Raji (cell line): Measurements from ENCODE around the gene ZFP36.
A peak's percentile ranks its signal among the peaks of the same experiment; 100 is the strongest.

Source experiments
- POLR2A ChIP-seq: IDR thresholded peaks from 2 replicates; pipeline ENCODE4 v1.6.1; 2011; ENCODE audit warnings: low read depth, low read length, control low read depth; ENCODE audit not compliant: insufficient read depth

Gene ZFP36

DNA sequence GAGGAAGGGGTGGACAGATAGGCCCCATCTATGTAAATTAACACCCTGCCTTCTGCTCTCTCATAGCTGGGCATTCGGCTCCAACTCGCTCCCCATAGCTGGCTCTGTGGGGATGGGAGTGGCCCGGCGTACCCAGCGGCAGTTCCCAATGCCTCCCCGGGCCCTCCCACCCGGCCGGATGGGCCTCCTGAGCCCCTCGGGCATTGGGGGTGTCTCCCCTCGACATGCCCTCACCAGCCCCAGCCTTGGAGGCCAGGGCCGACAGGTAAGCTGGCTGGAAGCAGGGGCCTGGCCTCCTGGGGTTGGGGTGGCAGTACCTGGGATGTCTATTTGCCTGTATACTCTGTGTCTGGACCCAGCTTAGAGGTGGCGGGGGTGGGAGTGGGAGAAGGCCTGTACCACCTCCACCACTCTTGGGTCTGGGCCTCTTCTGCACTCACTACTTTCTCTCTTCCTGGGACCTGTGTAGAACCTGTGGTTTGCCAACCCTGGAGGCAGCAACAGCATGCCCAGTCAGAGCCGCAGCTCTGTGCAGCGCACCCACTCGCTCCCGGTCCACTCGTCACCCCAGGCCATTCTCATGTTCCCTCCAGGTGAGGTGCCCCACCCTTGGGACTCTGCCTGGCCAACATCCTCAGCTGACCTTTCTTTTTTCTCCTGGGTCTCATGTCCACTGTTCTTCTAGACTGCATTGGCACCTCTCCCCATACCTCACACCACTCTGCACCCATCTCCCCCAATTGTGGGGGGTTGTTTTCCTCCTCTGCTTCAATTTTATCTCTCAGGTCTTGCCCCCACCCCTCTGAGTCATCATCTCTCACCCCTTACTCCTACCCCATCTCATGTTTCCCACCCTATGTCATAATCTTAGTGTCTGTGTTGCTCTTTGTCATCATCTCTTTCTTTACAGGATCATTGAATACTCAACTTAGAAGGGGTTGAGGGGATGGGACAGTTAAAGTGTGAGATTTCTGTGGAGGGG lies 25.8 kb upstream of the ZFP36 start:
- no peak for TF ChIP-seq POLR2A

DNA sequence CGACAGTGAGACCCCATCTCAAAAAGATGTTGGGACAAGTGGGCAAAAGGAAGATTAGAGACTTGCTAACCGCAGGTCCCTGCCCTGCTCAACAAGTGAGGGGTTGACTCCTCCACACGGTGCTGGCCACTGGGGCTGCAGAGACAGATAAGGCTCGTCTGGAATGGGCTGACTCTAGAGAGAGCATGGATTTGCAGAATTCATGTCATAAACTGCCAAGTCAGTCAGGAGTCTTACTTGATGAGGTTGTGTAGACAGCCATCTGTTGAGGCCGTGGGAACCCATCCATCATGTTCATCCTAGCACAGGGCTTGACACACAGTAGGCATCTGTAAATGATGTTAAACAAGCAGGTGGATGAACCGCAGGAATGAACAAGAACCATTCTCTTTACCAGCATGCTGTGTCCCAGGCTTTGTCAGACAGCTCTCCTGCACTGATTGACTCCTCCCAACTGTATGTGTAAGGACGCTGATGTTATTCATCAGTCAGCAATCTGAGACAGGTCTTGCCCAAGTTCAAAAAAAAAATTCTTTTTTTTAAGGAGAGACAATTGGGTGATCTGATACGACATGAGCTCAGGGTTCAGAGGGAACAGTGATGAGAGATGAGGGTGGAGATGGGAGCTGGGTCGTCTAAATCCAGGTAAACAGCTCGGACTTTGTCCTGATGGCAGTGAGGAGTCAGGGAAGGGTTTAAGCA lies 24.6 kb upstream of the ZFP36 start:
- TF ChIP-seq POLR2A = no peak

DNA sequence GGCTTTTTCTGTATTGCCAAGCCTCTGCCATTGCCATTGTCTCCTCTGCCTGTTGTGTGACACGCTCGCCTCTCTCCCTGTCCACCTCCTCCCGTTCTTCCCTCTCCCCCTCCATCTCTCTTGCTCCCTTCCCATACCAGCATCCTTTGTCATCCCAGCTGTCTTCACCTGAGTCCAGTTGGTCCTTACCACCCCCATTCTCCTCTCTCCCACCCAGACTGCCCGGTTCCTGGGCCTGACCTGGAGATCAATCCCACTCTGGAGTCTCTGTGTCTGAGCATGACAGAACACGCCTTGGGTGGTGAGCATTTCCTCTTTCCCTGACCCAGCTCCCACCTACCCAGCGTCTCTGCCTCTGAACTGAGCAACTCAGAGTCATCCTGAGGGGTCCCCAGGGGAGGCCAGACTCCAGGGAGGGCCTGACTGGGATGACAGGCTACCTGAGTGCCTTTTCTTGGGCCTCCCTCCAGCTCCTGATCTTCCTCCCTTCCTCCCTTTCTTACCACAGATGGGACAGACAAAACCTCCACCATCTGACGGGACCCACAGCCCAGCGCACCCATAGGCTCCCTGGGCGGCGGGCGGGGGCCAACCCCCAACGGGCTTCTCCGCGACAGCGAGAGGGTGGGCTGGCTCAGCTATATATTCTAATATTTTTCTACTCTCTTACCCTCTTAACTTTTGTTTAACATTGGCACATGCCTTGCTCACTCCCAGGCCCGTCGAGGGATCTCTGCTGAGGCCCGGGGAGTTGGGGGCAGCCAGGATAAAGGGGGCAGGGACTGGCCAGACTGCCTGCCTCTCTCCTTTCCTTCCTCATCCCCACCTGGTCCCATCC lies 23.4 kb upstream of the ZFP36 start:
- TF ChIP-seq POLR2A = no peak

DNA sequence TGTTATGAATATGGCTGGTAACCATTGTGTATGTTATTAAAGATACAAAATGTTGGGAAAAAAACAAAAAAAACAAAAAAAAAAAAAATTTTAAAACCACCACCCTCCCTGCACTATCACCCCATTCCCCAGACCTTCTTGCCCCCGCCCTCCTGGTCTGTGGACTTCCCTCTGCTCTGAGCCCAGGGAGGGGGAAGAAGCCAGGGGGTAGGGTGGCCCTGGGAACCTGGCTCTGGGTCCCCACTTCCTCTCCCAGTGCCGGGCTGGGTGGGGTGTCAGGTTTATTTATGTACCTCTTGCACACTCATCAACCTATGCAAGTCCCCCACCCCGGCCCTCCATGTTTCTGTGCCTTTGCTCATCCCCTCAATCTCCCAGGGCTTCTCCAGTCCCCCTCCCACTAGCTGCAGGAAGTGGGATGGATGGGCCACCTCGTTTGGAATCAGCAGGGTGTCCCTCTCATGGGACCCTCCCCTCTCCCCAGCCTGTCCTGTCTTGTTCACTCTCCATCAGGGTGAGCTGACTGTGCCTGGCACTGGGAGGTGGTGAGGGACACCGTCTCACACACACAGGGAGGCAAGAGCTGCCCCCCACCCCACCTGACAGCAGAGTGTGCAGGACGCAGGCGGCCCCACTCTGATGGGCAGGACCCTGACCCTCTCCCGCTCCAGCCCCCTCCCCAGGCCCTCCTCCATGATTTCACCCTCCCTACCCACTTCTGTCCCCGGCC lies 21.6 kb upstream of the ZFP36 start:
- TF ChIP-seq POLR2A = no peak

DNA sequence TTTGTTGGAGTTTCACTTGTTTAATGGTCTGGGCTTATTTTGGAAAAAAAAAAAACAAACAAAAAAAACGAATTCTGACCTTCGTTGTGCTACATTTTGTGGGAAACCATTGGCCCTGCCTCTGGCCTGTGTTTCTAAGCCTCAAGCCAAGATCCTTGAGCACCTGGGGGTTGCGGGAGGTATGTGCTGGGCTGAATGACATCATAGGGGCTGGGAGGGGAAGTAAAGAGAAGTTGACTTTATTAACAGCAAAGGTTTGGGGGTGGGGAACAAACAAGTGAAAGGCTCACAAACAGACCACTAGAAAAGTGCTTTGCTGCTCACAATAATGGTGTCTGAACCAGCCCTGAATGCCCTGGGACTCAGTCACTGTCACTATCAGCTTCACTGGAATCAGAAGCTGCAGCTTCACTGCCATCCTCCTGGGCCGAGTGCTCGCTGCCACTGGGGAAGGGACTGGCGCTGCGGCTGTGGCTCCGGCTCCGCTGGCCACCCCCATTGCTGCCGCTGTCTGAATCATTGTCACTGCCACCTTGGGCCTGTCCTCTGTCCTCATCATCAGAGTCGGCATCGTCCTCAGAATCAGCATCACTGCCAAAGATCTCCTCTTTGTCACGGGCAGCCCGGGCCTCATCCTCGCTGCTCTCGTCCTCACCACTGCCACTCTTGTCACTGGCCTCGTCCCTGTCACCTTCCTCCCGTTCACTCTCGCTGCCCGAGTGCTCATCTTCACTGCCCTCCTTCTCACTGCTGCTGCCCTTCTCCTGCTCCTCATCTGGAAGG lies 20.8 kb upstream of the ZFP36 start:
- no peak for TF ChIP-seq POLR2A

DNA sequence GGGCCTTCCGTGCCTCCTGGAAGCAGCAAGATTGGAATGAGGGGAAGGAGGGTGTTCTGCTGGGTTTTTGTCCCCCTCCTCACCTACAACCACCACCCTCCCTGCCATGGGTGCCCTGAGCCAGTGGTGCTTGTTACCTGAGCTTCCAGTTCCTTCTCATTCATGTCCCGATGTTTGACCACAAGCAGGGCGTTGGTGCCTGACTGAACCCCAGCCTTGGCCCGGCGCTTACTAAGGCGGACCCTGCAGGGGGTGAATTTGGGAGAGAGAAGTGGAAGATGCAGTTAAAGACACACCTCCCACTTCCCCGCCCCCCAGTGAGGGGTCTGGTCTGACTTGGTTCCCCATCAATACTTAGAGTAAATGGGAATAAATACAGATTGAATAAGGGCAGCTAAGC lies 20.1 kb upstream of the ZFP36 start:
- no peak for TF ChIP-seq POLR2A

DNA sequence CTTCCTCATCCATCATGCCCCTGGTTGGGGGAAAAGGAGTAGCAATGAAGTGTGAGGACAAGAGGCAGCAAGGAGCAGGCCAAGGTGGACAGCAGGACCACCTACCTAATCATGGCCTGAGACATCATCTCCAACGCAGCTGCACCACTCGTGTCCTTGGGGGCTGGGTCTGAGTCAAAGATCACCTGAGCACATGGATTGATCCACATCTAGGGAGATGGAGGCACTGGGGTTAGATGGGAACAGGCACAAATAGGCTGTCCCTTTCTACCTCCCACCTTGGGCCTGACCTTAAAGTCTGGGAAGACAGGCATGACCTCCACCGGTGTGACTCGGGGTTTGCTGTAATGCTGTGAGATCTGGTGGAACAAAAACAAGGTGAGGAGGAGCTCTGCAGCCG lies 18.0 kb upstream of the ZFP36 start:
- no peak for TF ChIP-seq POLR2A

DNA sequence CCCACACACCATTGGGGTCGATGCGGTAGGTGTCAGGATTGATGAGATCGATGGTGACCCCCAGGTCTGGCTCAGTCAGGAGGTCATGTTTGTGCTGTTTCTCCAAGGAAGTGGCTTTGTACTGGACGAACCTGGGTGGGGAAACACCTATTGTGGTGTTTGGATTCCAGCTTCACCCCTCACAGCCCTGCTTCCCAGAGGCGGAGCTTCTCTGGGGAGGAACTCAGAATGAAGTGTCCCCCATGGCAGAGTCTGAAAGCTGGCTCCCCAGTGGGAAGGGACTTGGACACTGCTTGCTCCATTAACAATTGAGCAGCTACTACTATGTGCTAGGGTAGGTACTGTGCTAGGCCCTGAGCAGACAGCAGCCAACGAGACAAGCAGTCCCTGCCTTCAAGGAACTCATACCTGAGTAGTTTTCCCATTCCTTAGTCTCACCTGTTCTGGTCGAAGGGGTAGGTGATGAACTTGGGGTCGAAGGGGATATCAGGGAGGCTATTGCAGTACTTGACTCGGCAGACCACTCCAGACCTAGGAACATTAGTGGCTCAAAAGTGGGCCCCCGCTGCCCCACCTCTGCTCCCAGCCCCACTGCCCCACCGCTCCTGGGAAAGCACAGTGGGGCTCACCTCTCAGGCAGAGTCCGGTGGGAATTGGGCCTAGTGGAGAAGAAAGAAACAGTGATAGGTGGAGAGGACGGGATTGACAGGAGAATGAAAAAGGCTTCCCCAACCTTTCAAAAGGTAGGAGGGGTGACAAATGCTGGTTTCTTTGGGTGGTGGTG lies 16.8 kb upstream of the ZFP36 start:
- TF ChIP-seq POLR2A = no peak

DNA sequence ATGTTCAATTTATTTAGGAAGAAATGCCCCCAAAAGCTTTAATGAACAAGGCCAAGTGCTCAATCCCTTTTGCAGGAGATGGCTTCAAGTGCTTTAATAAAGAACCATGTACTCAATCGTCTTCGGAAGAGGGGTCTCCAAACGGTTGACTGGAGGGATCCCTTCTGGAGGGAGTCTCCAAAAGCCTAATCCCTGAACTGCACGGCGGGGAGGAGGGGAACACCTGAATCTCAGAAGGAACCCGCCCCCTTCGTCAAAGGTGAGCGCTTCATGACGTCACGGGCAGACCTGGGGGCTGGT lies 16.2 kb upstream of the ZFP36 start:
- no peak for TF ChIP-seq POLR2A

DNA sequence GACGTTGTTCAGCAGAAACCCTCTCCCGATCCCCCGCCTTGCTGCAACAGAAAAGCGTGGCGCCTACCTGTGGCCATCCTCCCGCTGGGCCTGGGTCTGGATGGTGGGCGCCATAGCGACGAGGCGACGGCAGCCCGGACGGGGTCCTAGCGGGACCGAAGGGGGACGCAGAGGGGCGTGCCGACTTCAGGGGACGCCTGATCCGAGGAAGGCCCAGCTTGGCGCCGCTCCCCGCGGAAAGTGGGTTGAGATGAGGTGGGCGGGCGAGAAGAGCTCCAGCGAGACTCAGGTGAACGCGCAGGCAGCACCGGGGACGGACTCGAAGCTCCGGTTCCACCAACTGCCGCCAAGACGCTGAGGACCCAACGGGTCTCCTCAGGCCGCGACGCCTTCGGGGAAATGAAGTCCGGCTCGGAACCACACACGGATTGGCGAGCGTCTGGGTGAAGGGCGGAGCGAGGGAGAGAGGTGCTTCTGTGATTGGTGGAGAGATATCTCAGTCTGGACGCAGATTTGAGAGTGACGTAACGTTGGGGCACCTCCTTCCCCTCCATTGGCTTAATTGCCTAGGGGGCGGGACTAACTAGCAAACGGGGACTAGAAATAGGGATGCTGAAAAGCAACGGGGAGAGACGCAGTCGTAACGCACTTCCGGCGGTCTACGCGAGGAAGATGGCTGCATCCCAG lies 15.8 kb upstream of the ZFP36 start, which contains the start of the genes MED29 and PAF1:
Gene MED29 (plus strand): TSS at position 628 of the 687 bp plus-strand sequence. CDS start 45 bp downstream, at position 673.
Gene PAF1 (minus strand): TSS at position 356 of the 687 bp plus-strand sequence. CDS start 242 bp downstream, at position 114.
- peak; percentile 99 for TF ChIP-seq POLR2A

DNA sequence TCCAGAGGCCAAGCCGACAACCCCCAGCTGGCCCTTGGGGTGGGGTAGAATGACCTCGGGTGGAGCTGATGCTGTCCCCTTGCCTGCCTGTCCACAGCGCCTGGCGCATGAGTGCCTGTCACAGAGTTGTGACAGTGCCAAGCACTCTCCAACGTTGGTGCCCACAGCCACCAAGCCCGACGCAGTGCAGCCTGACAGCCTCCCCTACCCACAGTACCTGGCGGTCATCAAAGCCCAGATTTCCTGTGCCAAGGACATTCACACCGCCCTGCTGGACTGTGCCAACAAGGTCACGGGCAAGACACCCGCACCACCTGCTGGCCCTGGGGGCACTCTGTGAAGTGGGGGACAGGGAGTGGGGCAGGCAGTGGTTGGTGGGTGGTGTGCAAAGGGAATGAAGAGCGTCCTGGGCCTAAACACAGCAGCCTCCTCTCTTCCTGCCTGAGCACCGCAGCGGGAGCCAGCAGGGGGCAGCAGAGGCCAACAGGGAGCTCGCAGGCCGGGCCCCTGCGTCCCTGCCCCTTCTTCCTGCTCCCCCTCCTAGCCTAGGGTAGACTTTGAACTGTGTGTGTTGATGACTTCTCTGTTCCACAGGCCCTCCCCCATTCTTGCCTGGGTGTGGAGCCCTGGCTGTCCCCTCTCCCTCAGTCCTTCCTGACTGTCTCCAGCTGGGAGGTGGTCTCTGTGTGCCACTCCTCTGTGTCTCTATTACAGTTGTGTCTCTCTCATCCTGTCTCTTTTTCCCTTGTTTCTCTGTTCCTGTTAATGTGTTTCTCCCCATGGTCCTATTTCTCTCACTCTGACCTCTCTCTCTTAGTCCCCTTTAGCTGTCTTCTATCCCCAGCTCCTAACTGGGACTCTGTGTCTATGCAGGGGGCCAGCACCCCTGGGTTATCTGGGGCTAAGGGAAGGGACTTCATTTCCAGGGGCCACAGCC lies 9.0 kb upstream of the ZFP36 start:
- peak; percentile 48; the same call in 1 of the 2 replicates for TF ChIP-seq POLR2A
